IMR-90 (cell line): ENCODE results near the gene CCDC40. TPM values are rescaled to one million over a fixed set of nuclear protein-coding genes. Genes with fewer than 3 reads are reported as not detected.

Experiments
- ATAC-seq: fragments of 200-7000 bp; cut with Tn5 transposase; 2 replicates; pipeline ENCODE4 v1.9.1; 2020; ENCODE audit warnings: low read depth, mild to moderate bottlenecking, moderate library complexity
- BruUV-seq: library from RNA; stranded (reverse); fragments of 400-500 nt; replicated peaks from 2 replicates; lab custom pipeline; 2021; lab: Mats Ljungman, UMichigan
- CTCF ChIA-PET: fragments of 300-600 bp; formaldehyde crosslinking; extraction: SDS; loops from one replicate; lab custom pipeline; 2021; ENCODE audit warnings: antibody characterized with exemption; lab: Yijun Ruan, JAX
- POLR2A ChIA-PET: fragments of 300-600 bp; sonication (Branson Sonifier 250); formaldehyde crosslinking; loops from one replicate; lab custom pipeline; 2022; ENCODE audit warnings: antibody characterized with exemption; ENCODE audit not compliant: unreplicated experiment; lab: Charles Lee
- DNase-seq: peaks from one replicate; pipeline ENCODE4 v3.0.0; 2013
- H2AFZ ChIP-seq: replicated peaks from 2 replicates; pipeline ENCODE3; 2013; ENCODE audit warnings: low read length, mild to moderate bottlenecking; ENCODE audit not compliant: poor library complexity
- H2AK5ac ChIP-seq: 2 replicates; pipeline ENCODE4 v1.6.1; 2013; ENCODE audit warnings: low read depth, low read length, inconsistent platforms
- H2AK9ac ChIP-seq: replicated peaks from 2 replicates; pipeline ENCODE3; 2013; ENCODE audit warnings: mild to moderate bottlenecking, low read depth, low read length, moderate library complexity; ENCODE audit not compliant: poor library complexity
- H2BK120ac ChIP-seq: 2 replicates; pipeline ENCODE4 v1.6.1; 2013; ENCODE audit warnings: low read depth, low read length, inconsistent platforms
- H2BK15ac ChIP-seq: 3 replicates; pipeline ENCODE4 v1.6.1; 2013; ENCODE audit warnings: low read depth, low read length, inconsistent platforms
- H2BK20ac ChIP-seq: 2 replicates; pipeline ENCODE4 v1.6.1; 2013; ENCODE audit warnings: low read depth, mild to moderate bottlenecking, inconsistent platforms, low read length, moderate library complexity
- H2BK5ac ChIP-seq: 2 replicates; pipeline ENCODE4 v1.6.1; 2013; ENCODE audit warnings: mild to moderate bottlenecking, low read depth, low read length, inconsistent platforms; ENCODE audit not compliant: poor library complexity, severe bottlenecking
- H3K14ac ChIP-seq: replicated peaks from 2 replicates; pipeline ENCODE4 v1.6.1; 2013; ENCODE audit warnings: low read depth, low read length, inconsistent platforms
- H3K18ac ChIP-seq: 2 replicates; pipeline ENCODE4 v1.6.1; 2013; ENCODE audit warnings: low read depth, low read length, control low read depth
- H3K23ac ChIP-seq: 2 replicates; pipeline ENCODE4 v1.6.1; 2013; ENCODE audit warnings: low read depth, low read length, inconsistent platforms
- H3K27ac ChIP-seq: 2 replicates; pipeline ENCODE4 v1.5.1; 2013; ENCODE audit warnings: mild to moderate bottlenecking, control low read depth, low read length; ENCODE audit not compliant: insufficient read depth
- H3K27me3 ChIP-seq: 2 replicates; pipeline ENCODE4 v1.6.1; 2013; ENCODE audit warnings: low read length; ENCODE audit not compliant: control insufficient read depth, insufficient read depth
- H3K36me3 ChIP-seq: 2 replicates; pipeline ENCODE4 v1.6.1; 2013; ENCODE audit warnings: low read length, mixed read lengths; ENCODE audit not compliant: control insufficient read depth, insufficient read depth
- H3K4ac ChIP-seq: 2 replicates; pipeline ENCODE4 v1.6.1; 2013; ENCODE audit warnings: low read depth, low read length, inconsistent platforms
- H3K4me1 ChIP-seq: 2 replicates; pipeline ENCODE4 v1.6.1; 2013; ENCODE audit warnings: low read length, mixed read lengths; ENCODE audit not compliant: control insufficient read depth, insufficient read depth
- H3K4me2 ChIP-seq: 2 replicates; pipeline ENCODE4 v1.6.1; 2013; ENCODE audit warnings: low read depth, mild to moderate bottlenecking, control low read depth, low read length, moderate library complexity
- H3K4me3 ChIP-seq: 2 replicates; pipeline ENCODE4 v1.5.1; 2013; ENCODE audit warnings: low read depth, mild to moderate bottlenecking, control low read depth, low read length, moderate library complexity; ENCODE audit not compliant: insufficient read depth
- H3K56ac ChIP-seq: 2 replicates; pipeline ENCODE4 v1.6.1; 2013; ENCODE audit warnings: low read length, inconsistent platforms; ENCODE audit not compliant: insufficient read depth; ENCODE audit errors: extremely low read depth
- H3K79me1 ChIP-seq, 2 experiments: 2 replicates each; pipeline ENCODE4 v1.6.1; 2013; ENCODE audit warnings: low read length in 2 of 2, inconsistent platforms in 1 of 2, low read depth in 1 of 2
- H3K9ac ChIP-seq: 2 replicates; pipeline ENCODE4 v1.6.1; 2013; ENCODE audit warnings: low read depth, low read length, control low read depth
- H3K9me1 ChIP-seq: 2 replicates; pipeline ENCODE4 v1.6.1; 2013; ENCODE audit warnings: low read length, inconsistent platforms; ENCODE audit not compliant: insufficient read depth
- H3K9me3 ChIP-seq: 2 replicates; pipeline ENCODE4 v1.6.1; 2013; ENCODE audit warnings: low read length; ENCODE audit not compliant: control insufficient read depth, insufficient read depth
- H4K20me1 ChIP-seq: 2 replicates; pipeline ENCODE4 v1.6.1; 2013; ENCODE audit warnings: low read length, inconsistent platforms; ENCODE audit not compliant: insufficient read depth
- H4K5ac ChIP-seq: 2 replicates; pipeline ENCODE4 v1.6.1; 2013; ENCODE audit warnings: mild to moderate bottlenecking, low read depth, low read length, control low read depth
- H4K8ac ChIP-seq, 2 experiments: 2 replicates each; pipeline ENCODE4 v1.6.1; 2013; ENCODE audit warnings: low read depth in 2 of 2, low read length in 2 of 2, control low read depth in 1 of 2, inconsistent platforms in 1 of 2
- H4K91ac ChIP-seq: 2 replicates; pipeline ENCODE4 v1.6.1; 2013; ENCODE audit warnings: low read depth, low read length, inconsistent platforms; ENCODE audit not compliant: insufficient read depth
- CEBPB ChIP-seq: IDR thresholded peaks from 2 replicates; pipeline ENCODE4 v1.6.1; 2012; ENCODE audit warnings: low read depth, low read length, improper control_type of control experiment
- CHD1 ChIP-seq: IDR thresholded peaks from 2 replicates; pipeline ENCODE4 v1.6.1; 2012; ENCODE audit warnings: low read depth, low read length, improper control_type of control experiment
- MAFK ChIP-seq: IDR thresholded peaks from 2 replicates; pipeline ENCODE4 v1.6.1; 2012; ENCODE audit warnings: low read depth, low read length, improper control_type of control experiment
- POLR2A ChIP-seq: IDR thresholded peaks from 2 replicates; pipeline ENCODE4 v1.6.1; 2012; ENCODE audit warnings: mild to moderate bottlenecking, low read depth, low read length
- RFX5 ChIP-seq: IDR thresholded peaks from 2 replicates; pipeline ENCODE4 v1.8.0; 2012; ENCODE audit warnings: low read depth, mild to moderate bottlenecking, low read length, moderate library complexity
- WGBS, 2 experiments: methylation state at CpG; one replicate each; pipeline versions ENCODE4 v1.1.5 to v1.1.7; 2013; ENCODE audit warnings: missing lambda C conversion rate in 2 of 2; ENCODE audit not compliant: insufficient read length in 1 of 2; ENCODE audit errors: extremely low coverage in 2 of 2; 5-methylcytosine and 5-hydroxymethylcytosine counted together
- dilution Hi-C: fragments of 300-500 bp; cut with HindIII; formaldehyde crosslinking; loops from one replicate; pipeline ENCODE4 v1.14.3; 2018; ENCODE audit warnings: low sequenced_read_pairs; ENCODE audit not compliant: unreplicated experiment
- in situ Hi-C: fragments of 300-500 bp; cut with MboI; formaldehyde crosslinking; loops from 3 replicates; pipeline ENCODE4 v1.14.3; 2019; ENCODE audit warnings: low sequenced_read_pairs, inconsistent platforms, mixed read lengths
- intact Hi-C: fragments of 100-400 bp; cut with micrococcal nuclease; formaldehyde crosslinking; loops from 2 replicates; pipeline ENCODE4 v1.10.0; 2022
- polyA plus RNA-seq, 3 experiments: library from polyadenylated mRNA; depleted of rRNA; stranded (reverse); fragments of >200 nt; gene quantifications; 2 replicates each; pipeline ENCODE4 v1.2.3, GENCODE V29; 2012; ENCODE audit warnings: low replicate concordance in 1 of 3
- total RNA-seq: library from RNA; depleted of rRNA; stranded (reverse); fragments of >200 nt; gene quantifications from 2 replicates; pipeline ENCODE4 v1.2.3, GENCODE V29; 2012
- TF ChIP-seq, protein P1 (sequence below): conservative IDR thresholded peaks from 2 replicates; pipeline ENCODE4 v1.5.1; 2012; ENCODE audit warnings: mild to moderate bottlenecking, low read depth, low read length, improper control_type of control experiment
- TF ChIP-seq, protein P2 (sequence below): fragments of 150-350 bp; IDR thresholded peaks from 2 replicates; pipeline ENCODE4 v1.6.1; 2017; ENCODE audit warnings: mild to moderate bottlenecking, antibody characterized with exemption, low read length, low read depth

Gene CCDC40
- total and polyA plus RNA-seq, 2 of the 4 experiments (the other 2 are of a cell fraction), result 0.90 to 4.7 TPM

DNA sequence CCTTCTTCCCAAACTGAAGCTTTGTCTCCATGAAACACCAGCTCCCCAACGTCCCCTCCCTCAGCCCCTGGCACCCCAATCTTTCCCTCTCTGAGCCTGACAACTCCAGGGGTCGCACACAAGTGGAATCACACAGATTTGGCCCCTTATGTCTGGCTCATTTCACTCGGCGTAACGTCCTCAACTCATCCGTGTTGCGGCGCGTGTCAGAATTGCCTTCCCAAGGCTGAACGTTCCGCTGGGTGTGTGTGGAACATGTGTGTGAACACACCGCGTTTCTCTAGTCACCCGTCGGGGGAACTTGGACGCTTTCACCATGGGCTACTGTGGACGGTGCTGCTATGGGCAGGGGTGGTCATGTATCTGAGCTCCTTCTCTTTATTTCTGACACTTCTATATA lies 45.7 kb upstream of the CCDC40 start:
- Histone ChIP-seq H3K4me3 (no peak overlapping the region), H3K79me1 (peaks cover 8 to 51% of the 10 kb centered on the region in 2 experiments; a peak in 3 of 4 replicates), H4K8ac (no peak overlapping the region), H2AK5ac (peak overlapping the region; percentile 29; the same call in 1 of the 2 replicates), H3K56ac (no peak overlapping the region), H2BK15ac (no peak overlapping the region; the same call in 2 of the 3 replicates), H3K36me3 (no peaks in the 10 kb centered on the region), H2BK5ac (no peak overlapping the region), H2BK120ac (no peak overlapping the region), H3K14ac (no peak overlapping the region), H3K4me1 (peaks cover 41% of the 10 kb centered on the region), H4K20me1 (peaks cover 6% of the 10 kb centered on the region), H3K27me3 (no peaks in the 10 kb centered on the region), H3K18ac (no peak overlapping the region), H2AK9ac (peak overlapping the region; percentile 45), H3K9ac (no peak overlapping the region), H3K27ac (no peak overlapping the region), H3K23ac (no peak overlapping the region), H4K5ac (no peak overlapping the region), H3K4me2 (no peak overlapping the region), H3K4ac (no peak overlapping the region), H4K91ac (0 out of 2 replicates have a peak overlapping the region, but pooled peaks have one; percentile 9), H2BK20ac (no peak overlapping the region), H3K9me3 (no peaks in the 10 kb centered on the region), H3K9me1 (peaks cover 26% of the 10 kb centered on the region), H2AFZ (no peak overlapping the region)
- TF ChIP-seq MAFK, result no peak
- TF ChIP-seq POLR2A, result no peak
- TF ChIP-seq RFX5, result no peak
- TF ChIP-seq, protein P1, sequence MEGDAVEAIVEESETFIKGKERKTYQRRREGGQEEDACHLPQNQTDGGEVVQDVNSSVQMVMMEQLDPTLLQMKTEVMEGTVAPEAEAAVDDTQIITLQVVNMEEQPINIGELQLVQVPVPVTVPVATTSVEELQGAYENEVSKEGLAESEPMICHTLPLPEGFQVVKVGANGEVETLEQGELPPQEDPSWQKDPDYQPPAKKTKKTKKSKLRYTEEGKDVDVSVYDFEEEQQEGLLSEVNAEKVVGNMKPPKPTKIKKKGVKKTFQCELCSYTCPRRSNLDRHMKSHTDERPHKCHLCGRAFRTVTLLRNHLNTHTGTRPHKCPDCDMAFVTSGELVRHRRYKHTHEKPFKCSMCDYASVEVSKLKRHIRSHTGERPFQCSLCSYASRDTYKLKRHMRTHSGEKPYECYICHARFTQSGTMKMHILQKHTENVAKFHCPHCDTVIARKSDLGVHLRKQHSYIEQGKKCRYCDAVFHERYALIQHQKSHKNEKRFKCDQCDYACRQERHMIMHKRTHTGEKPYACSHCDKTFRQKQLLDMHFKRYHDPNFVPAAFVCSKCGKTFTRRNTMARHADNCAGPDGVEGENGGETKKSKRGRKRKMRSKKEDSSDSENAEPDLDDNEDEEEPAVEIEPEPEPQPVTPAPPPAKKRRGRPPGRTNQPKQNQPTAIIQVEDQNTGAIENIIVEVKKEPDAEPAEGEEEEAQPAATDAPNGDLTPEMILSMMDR, result no peak
- no peak for TF ChIP-seq CEBPB
- TF ChIP-seq, protein P2, sequence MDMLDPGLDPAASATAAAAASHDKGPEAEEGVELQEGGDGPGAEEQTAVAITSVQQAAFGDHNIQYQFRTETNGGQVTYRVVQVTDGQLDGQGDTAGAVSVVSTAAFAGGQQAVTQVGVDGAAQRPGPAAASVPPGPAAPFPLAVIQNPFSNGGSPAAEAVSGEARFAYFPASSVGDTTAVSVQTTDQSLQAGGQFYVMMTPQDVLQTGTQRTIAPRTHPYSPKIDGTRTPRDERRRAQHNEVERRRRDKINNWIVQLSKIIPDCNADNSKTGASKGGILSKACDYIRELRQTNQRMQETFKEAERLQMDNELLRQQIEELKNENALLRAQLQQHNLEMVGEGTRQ, result no peak
- no peak for TF ChIP-seq CHD1
- in situ Hi-C loops, result no loop called here
- CTCF ChIA-PET, result interaction anchor here (0.7 kb wide), 1 partner anchor 20 kb away, joined by 3 read pairs; no protein-coding TSS in a partner anchor
- POLR2A ChIA-PET, result no interaction called here
- WGBS, 2 experiments, result no CpG with 5 or more reads among the region's 17 CpGs
- dilution Hi-C loops, result no loop called here
- DNase-seq, result no peak
- ATAC-seq, result no peak
- BruUV-seq, result no TSS peak
- intact Hi-C loops, result loop anchor here (5.0 kb wide), 1 partner anchor 598 kb away; no protein-coding TSS in a partner anchor
